Tibial nerve (tissue), 4 donors: ENCODE measurements around the gene ZDHHC5. TPM values are rescaled to one million over a fixed set of nuclear protein-coding genes. Genes with fewer than 3 reads are reported as not detected.

Source experiments
- DNase-seq, 2 donors: peaks; one replicate each; pipeline ENCODE4 v3.0.0-alpha.2; 2019; ENCODE audit warnings: low spot score in 2 of 2
- H3K27ac ChIP-seq, 4 donors: fragments of 200-600 bp; sonication (generic) in 3 of 4; one replicate each; pipeline ENCODE4 v1.5.1; 2017 to 2019; ENCODE audit warnings: mild to moderate bottlenecking in 1 of 4
- H3K27me3 ChIP-seq, 2 donors: fragments of 200-600 bp; sonication (generic) in 1 of 2; one replicate each; pipeline versions ENCODE4 v1.5.1 to v1.6.0; 2017 to 2019
- H3K36me3 ChIP-seq, 3 donors: fragments of 200-600 bp; sonication (generic); one replicate each; pipeline ENCODE4 v1.5.1; 2018 to 2019
- H3K4me1 ChIP-seq, 4 donors: fragments of 200-600 bp; sonication (generic) in 3 of 4; one replicate each; pipeline ENCODE4 v1.5.1; 2017 to 2019
- H3K4me3 ChIP-seq, 4 donors: fragments of 200-600 bp; sonication (generic) in 3 of 4; one replicate each; pipeline ENCODE4 v1.5.1; 2017 to 2019; ENCODE audit warnings: mild to moderate bottlenecking in 1 of 4, moderate library complexity in 1 of 4
- H3K9me3 ChIP-seq, 4 donors: fragments of 200-600 bp; sonication (generic) in 3 of 4; one replicate each; pipeline ENCODE4 v1.5.1; 2017 to 2019
- EP300 ChIP-seq, 2 donors: sonication (generic); formaldehyde crosslinking; IDR thresholded peaks; one replicate each; pipeline ENCODE4 v1.6.1; 2017; ENCODE audit warnings: antibody characterized with exemption in 2 of 2, mild to moderate bottlenecking in 1 of 2
- POLR2A ChIP-seq, 2 donors: fragments of 450-650 bp; IDR thresholded peaks; one replicate each; pipeline ENCODE4 v1.6.1; 2017; ENCODE audit warnings: antibody characterized with exemption in 2 of 2, mild to moderate bottlenecking in 2 of 2, moderate library complexity in 2 of 2
- WGBS, 2 donors: methylation state at CpG; one replicate each; pipeline ENCODE4 v1.1.5; 2018; 5-methylcytosine and 5-hydroxymethylcytosine counted together
- total RNA-seq, 4 donors: library from RNA; depleted of rRNA; stranded (reverse); fragments of >200 nt; gene quantifications; one replicate each; pipeline ENCODE4 v1.1.0, GENCODE V29; 2016
- TF ChIP-seq, protein P1 (sequence below), 5 experiments: fragments of 200-600 bp in 3 of 5; fragments of 450-650 bp in 2 of 5; sonication (generic) in 3 of 5; IDR thresholded peaks; one replicate each; pipeline ENCODE4 v1.5.1; 2016 to 2019; ENCODE audit warnings: antibody characterized with exemption in 5 of 5, mild to moderate bottlenecking in 3 of 5, moderate library complexity in 2 of 5

Gene ZDHHC5
- total RNA-seq, 4 donors from 2014 or later = 26.0 to 57.3 (median 33.7) TPM

GRCh38 chr11:57657194-57658022 lies 10.5 kb upstream of the ZDHHC5 start, which contains the start of gene CLP1:
Gene CLP1 (plus strand): TSS chr11:57657762. CDS start chr11:57659477, 1,715 bp downstream.
- Histone ChIP-seq H3K27me3 (peaks cover 0 to 2% of the 10 kb centered on the region in 2 donors), H3K36me3 (peaks cover 0 to 32% (median 17%) of the 10 kb centered on the region in 3 donors), H3K4me1 (peaks cover 0 to 41% (median 12%) of the 10 kb centered on the region in 4 donors), H3K27ac (peak within 1 kb of the TSS; percentile 79 to 97 (median 90)), H3K4me3 (peak within 1 kb of the TSS; percentile 30 to 60 (median 56)), H3K9me3 (no peaks in the 10 kb centered on the region)
- WGBS, 2 donors = 0 to 1% methylated on average over 29 to 45 of the region's 45 CpGs
- DNase-seq = peak; percentile 99 to 100
- peak; percentile 57 to 94 for TF ChIP-seq POLR2A (IDR thresholded peaks at IDR 0.05)
- TF ChIP-seq EP300 (IDR thresholded peaks at IDR 0.05) = peak; percentile 97 to 100
- TF ChIP-seq, protein P1, sequence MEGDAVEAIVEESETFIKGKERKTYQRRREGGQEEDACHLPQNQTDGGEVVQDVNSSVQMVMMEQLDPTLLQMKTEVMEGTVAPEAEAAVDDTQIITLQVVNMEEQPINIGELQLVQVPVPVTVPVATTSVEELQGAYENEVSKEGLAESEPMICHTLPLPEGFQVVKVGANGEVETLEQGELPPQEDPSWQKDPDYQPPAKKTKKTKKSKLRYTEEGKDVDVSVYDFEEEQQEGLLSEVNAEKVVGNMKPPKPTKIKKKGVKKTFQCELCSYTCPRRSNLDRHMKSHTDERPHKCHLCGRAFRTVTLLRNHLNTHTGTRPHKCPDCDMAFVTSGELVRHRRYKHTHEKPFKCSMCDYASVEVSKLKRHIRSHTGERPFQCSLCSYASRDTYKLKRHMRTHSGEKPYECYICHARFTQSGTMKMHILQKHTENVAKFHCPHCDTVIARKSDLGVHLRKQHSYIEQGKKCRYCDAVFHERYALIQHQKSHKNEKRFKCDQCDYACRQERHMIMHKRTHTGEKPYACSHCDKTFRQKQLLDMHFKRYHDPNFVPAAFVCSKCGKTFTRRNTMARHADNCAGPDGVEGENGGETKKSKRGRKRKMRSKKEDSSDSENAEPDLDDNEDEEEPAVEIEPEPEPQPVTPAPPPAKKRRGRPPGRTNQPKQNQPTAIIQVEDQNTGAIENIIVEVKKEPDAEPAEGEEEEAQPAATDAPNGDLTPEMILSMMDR (IDR thresholded peaks at IDR 0.05) = peak in 2 of 5 experiments; percentile 5 to 40

DNA sequence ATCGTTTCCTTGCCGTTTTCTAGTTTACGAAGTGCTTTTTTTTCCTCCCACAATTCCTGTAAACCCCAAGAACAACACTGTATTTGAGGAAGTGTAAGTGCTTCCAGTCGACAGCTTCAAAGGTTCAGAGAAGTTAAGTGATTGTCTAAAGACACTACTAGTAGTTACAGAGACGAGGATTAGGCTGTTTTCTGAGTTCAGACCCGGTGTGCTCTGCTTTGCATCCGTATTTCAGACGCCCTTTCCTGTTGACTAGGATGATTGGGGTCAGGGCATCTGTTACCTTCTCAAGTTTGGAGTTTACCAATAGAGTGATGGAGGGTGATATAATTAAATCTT lies 9.9 kb upstream of the ZDHHC5 start:
- WGBS, 2 donors = 0% methylated on average over 8 of the region's 8 CpGs

GRCh38 chr11:57659669-57660068 lies 8.2 kb upstream of the ZDHHC5 start:
- 95 to 96% methylated on average over 14 of the region's 14 CpGs for WGBS, 2 donors
- no peak overlapping the region for H3K27ac ChIP-seq
- no peak for DNase-seq
- H3K4me3 ChIP-seq = no peak overlapping the region
- H3K9me3 ChIP-seq = no peaks in the 10 kb centered on the region
- H3K4me1 ChIP-seq = peaks cover 0 to 34% (median 12%) of the 10 kb centered on the region in 4 donors
- TF ChIP-seq POLR2A (IDR thresholded peaks at IDR 0.05) = no peak
- TF ChIP-seq EP300 (IDR thresholded peaks at IDR 0.05) = no peak
- TF ChIP-seq, protein P1 (IDR thresholded peaks at IDR 0.05) = no peak
- H3K27me3 ChIP-seq = no peaks in the 10 kb centered on the region
- peaks cover 0 to 41% (median 17%) of the 10 kb centered on the region in 3 donors for H3K36me3 ChIP-seq

More for the DNA sequence above, 9.9 kb upstream of the ZDHHC5 start:
- peak overlapping the region in 3 of 4 donors; percentile 21 to 97 (median 79) for H3K27ac ChIP-seq
- H3K4me1 ChIP-seq = peaks cover 0 to 35% (median 12%) of the 10 kb centered on the region in 4 donors
- TF ChIP-seq, protein P1 (IDR thresholded peaks at IDR 0.05) = no peak
- TF ChIP-seq EP300 (IDR thresholded peaks at IDR 0.05) = no peak
- no peak for TF ChIP-seq POLR2A (IDR thresholded peaks at IDR 0.05)
- peaks cover 0 to 38% (median 17%) of the 10 kb centered on the region in 3 donors for H3K36me3 ChIP-seq
- H3K4me3 ChIP-seq = peak overlapping the region; percentile 30 to 60 (median 55)
- H3K27me3 ChIP-seq = no peaks in the 10 kb centered on the region
- H3K9me3 ChIP-seq = no peaks in the 10 kb centered on the region
- no peak for DNase-seq

- no peaks in the 10 kb centered on the region for H3K9me3 ChIP-seq
- no peak overlapping the region for H3K27ac ChIP-seq
- TF ChIP-seq POLR2A (IDR thresholded peaks at IDR 0.05) (no peak), EP300 (IDR thresholded peaks at IDR 0.05) (no peak)
- TF ChIP-seq, protein P1 (IDR thresholded peaks at IDR 0.05) = no peak
- peaks cover 0 to 35% (median 10%) of the 10 kb centered on the region in 4 donors for H3K4me1 ChIP-seq
- no peak for DNase-seq
- no peaks in the 10 kb centered on the region for H3K27me3 ChIP-seq
- peaks cover 0 to 41% (median 17%) of the 10 kb centered on the region in 3 donors for H3K36me3 ChIP-seq
- WGBS, 2 donors = 72% methylated on average over 4 of the region's 4 CpGs
- H3K4me3 ChIP-seq = no peak overlapping the region
Measured at GRCh38 chr11:57662893-57663292, 5.0 kb upstream of the ZDHHC5 start.

DNA sequence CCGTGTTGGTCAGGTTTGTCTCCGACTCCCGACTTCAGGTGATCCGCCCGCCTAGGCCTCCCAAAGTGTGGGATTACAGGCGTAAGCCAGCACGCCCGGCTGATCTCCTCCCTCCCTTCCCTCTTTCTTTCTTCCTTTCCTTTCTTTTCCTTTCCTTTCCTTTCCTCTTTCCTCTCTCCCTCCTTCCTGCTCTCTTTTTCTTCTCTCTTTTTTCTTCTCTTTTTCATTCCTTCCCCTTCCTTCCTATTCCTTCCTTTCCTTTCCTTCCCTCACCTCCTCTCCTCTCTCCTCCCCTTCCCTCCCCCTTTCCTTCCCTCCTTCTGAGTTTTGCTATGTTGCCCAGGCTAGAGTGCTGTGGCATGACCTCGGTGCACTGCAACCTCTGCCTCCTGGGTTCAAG lies 3.9 kb upstream of the ZDHHC5 start:
- no peak overlapping the region for H3K4me3 ChIP-seq
- WGBS, 2 donors = 82 to 87% methylated on average over 9 of the region's 9 CpGs
- TF ChIP-seq, protein P1 (IDR thresholded peaks at IDR 0.05) = no peak
- TF ChIP-seq POLR2A (IDR thresholded peaks at IDR 0.05) (no peak), EP300 (IDR thresholded peaks at IDR 0.05) (no peak)
- no peak overlapping the region for H3K27ac ChIP-seq
- H3K9me3 ChIP-seq = no peaks in the 10 kb centered on the region
- H3K36me3 ChIP-seq = peaks cover 0 to 41% (median 17%) of the 10 kb centered on the region in 3 donors
- no peak for DNase-seq
- no peaks in the 10 kb centered on the region for H3K27me3 ChIP-seq
- peaks cover 0 to 27% (median 4%) of the 10 kb centered on the region in 4 donors for H3K4me1 ChIP-seq
